IMR-90 (cell line): ENCODE results near the gene PBX4. TPM values are rescaled to one million over a fixed set of nuclear protein-coding genes. Genes with fewer than 3 reads are reported as not detected.

Experiments used
- ATAC-seq: fragments of 200-7000 bp; cut with Tn5 transposase; 2 replicates; pipeline ENCODE4 v1.9.1; 2020; ENCODE audit warnings: low read depth, mild to moderate bottlenecking, moderate library complexity
- BruUV-seq: library from RNA; stranded (reverse); fragments of 400-500 nt; replicated peaks from 2 replicates; lab custom pipeline; 2021; lab: Mats Ljungman, UMichigan
- CTCF ChIA-PET: fragments of 300-600 bp; formaldehyde crosslinking; extraction: SDS; loops from one replicate; lab custom pipeline; 2021; ENCODE audit warnings: antibody characterized with exemption; lab: Yijun Ruan, JAX
- POLR2A ChIA-PET: fragments of 300-600 bp; sonication (Branson Sonifier 250); formaldehyde crosslinking; loops from one replicate; lab custom pipeline; 2022; ENCODE audit warnings: antibody characterized with exemption; ENCODE audit not compliant: unreplicated experiment; lab: Charles Lee
- DNase-seq: peaks from one replicate; pipeline ENCODE4 v3.0.0; 2013
- H2AFZ ChIP-seq: replicated peaks from 2 replicates; pipeline ENCODE3; 2013; ENCODE audit warnings: low read length, mild to moderate bottlenecking; ENCODE audit not compliant: poor library complexity
- H2AK5ac ChIP-seq: 2 replicates; pipeline ENCODE4 v1.6.1; 2013; ENCODE audit warnings: low read depth, low read length, inconsistent platforms
- H2AK9ac ChIP-seq: replicated peaks from 2 replicates; pipeline ENCODE3; 2013; ENCODE audit warnings: mild to moderate bottlenecking, low read depth, low read length, moderate library complexity; ENCODE audit not compliant: poor library complexity
- H2BK120ac ChIP-seq: 2 replicates; pipeline ENCODE4 v1.6.1; 2013; ENCODE audit warnings: low read depth, low read length, inconsistent platforms
- H2BK15ac ChIP-seq: 3 replicates; pipeline ENCODE4 v1.6.1; 2013; ENCODE audit warnings: low read depth, low read length, inconsistent platforms
- H2BK20ac ChIP-seq: 2 replicates; pipeline ENCODE4 v1.6.1; 2013; ENCODE audit warnings: low read depth, mild to moderate bottlenecking, inconsistent platforms, low read length, moderate library complexity
- H2BK5ac ChIP-seq: 2 replicates; pipeline ENCODE4 v1.6.1; 2013; ENCODE audit warnings: mild to moderate bottlenecking, low read depth, low read length, inconsistent platforms; ENCODE audit not compliant: poor library complexity, severe bottlenecking
- H3K14ac ChIP-seq: replicated peaks from 2 replicates; pipeline ENCODE4 v1.6.1; 2013; ENCODE audit warnings: low read depth, low read length, inconsistent platforms
- H3K18ac ChIP-seq: 2 replicates; pipeline ENCODE4 v1.6.1; 2013; ENCODE audit warnings: low read depth, low read length, control low read depth
- H3K23ac ChIP-seq: 2 replicates; pipeline ENCODE4 v1.6.1; 2013; ENCODE audit warnings: low read depth, low read length, inconsistent platforms
- H3K27ac ChIP-seq: 2 replicates; pipeline ENCODE4 v1.5.1; 2013; ENCODE audit warnings: mild to moderate bottlenecking, control low read depth, low read length; ENCODE audit not compliant: insufficient read depth
- H3K27me3 ChIP-seq: 2 replicates; pipeline ENCODE4 v1.6.1; 2013; ENCODE audit warnings: low read length; ENCODE audit not compliant: control insufficient read depth, insufficient read depth
- H3K36me3 ChIP-seq: 2 replicates; pipeline ENCODE4 v1.6.1; 2013; ENCODE audit warnings: low read length, mixed read lengths; ENCODE audit not compliant: control insufficient read depth, insufficient read depth
- H3K4ac ChIP-seq: 2 replicates; pipeline ENCODE4 v1.6.1; 2013; ENCODE audit warnings: low read depth, low read length, inconsistent platforms
- H3K4me1 ChIP-seq: 2 replicates; pipeline ENCODE4 v1.6.1; 2013; ENCODE audit warnings: low read length, mixed read lengths; ENCODE audit not compliant: control insufficient read depth, insufficient read depth
- H3K4me2 ChIP-seq: 2 replicates; pipeline ENCODE4 v1.6.1; 2013; ENCODE audit warnings: low read depth, mild to moderate bottlenecking, control low read depth, low read length, moderate library complexity
- H3K4me3 ChIP-seq: 2 replicates; pipeline ENCODE4 v1.5.1; 2013; ENCODE audit warnings: low read depth, mild to moderate bottlenecking, control low read depth, low read length, moderate library complexity; ENCODE audit not compliant: insufficient read depth
- H3K56ac ChIP-seq: 2 replicates; pipeline ENCODE4 v1.6.1; 2013; ENCODE audit warnings: low read length, inconsistent platforms; ENCODE audit not compliant: insufficient read depth; ENCODE audit errors: extremely low read depth
- H3K79me1 ChIP-seq, 2 experiments: 2 replicates each; pipeline ENCODE4 v1.6.1; 2013; ENCODE audit warnings: low read length in 2 of 2, inconsistent platforms in 1 of 2, low read depth in 1 of 2
- H3K9ac ChIP-seq: 2 replicates; pipeline ENCODE4 v1.6.1; 2013; ENCODE audit warnings: low read depth, low read length, control low read depth
- H3K9me1 ChIP-seq: 2 replicates; pipeline ENCODE4 v1.6.1; 2013; ENCODE audit warnings: low read length, inconsistent platforms; ENCODE audit not compliant: insufficient read depth
- H3K9me3 ChIP-seq: 2 replicates; pipeline ENCODE4 v1.6.1; 2013; ENCODE audit warnings: low read length; ENCODE audit not compliant: control insufficient read depth, insufficient read depth
- H4K20me1 ChIP-seq: 2 replicates; pipeline ENCODE4 v1.6.1; 2013; ENCODE audit warnings: low read length, inconsistent platforms; ENCODE audit not compliant: insufficient read depth
- H4K5ac ChIP-seq: 2 replicates; pipeline ENCODE4 v1.6.1; 2013; ENCODE audit warnings: mild to moderate bottlenecking, low read depth, low read length, control low read depth
- H4K8ac ChIP-seq, 2 experiments: 2 replicates each; pipeline ENCODE4 v1.6.1; 2013; ENCODE audit warnings: low read depth in 2 of 2, low read length in 2 of 2, control low read depth in 1 of 2, inconsistent platforms in 1 of 2
- H4K91ac ChIP-seq: 2 replicates; pipeline ENCODE4 v1.6.1; 2013; ENCODE audit warnings: low read depth, low read length, inconsistent platforms; ENCODE audit not compliant: insufficient read depth
- BHLHE40 ChIP-seq: fragments of 150-350 bp; IDR thresholded peaks from 2 replicates; pipeline ENCODE4 v1.6.1; 2016; ENCODE audit warnings: mild to moderate bottlenecking, low read depth, low read length
- CHD1 ChIP-seq: IDR thresholded peaks from 2 replicates; pipeline ENCODE4 v1.6.1; 2012; ENCODE audit warnings: low read depth, low read length, improper control_type of control experiment
- ELK1 ChIP-seq: fragments of 150-350 bp; IDR thresholded peaks from 2 replicates; pipeline ENCODE4 v1.6.1; 2016; ENCODE audit warnings: low read depth, mild to moderate bottlenecking, low read length, moderate library complexity, borderline replicate concordance
- FOS ChIP-seq: fragments of 150-350 bp; IDR thresholded peaks from 2 replicates; pipeline ENCODE4 v1.6.1; 2016; ENCODE audit warnings: low read depth, low read length
- MAFK ChIP-seq: IDR thresholded peaks from 2 replicates; pipeline ENCODE4 v1.6.1; 2012; ENCODE audit warnings: low read depth, low read length, improper control_type of control experiment
- MAZ ChIP-seq: IDR thresholded peaks from 2 replicates; pipeline ENCODE4 v1.6.1; 2012; ENCODE audit warnings: low read depth, mild to moderate bottlenecking, low read length, improper control_type of control experiment, moderate library complexity, borderline replicate concordance
- MXI1 ChIP-seq: IDR thresholded peaks from 2 replicates; pipeline ENCODE4 v1.6.1; 2012; ENCODE audit warnings: low read depth, mild to moderate bottlenecking, low read length, moderate library complexity, borderline replicate concordance
- NFE2L2 ChIP-seq: fragments of 150-350 bp; IDR thresholded peaks from 2 replicates; pipeline ENCODE4 v1.6.1; 2016; ENCODE audit warnings: low read depth, mild to moderate bottlenecking, low read length
- POLR2A ChIP-seq: IDR thresholded peaks from 2 replicates; pipeline ENCODE4 v1.6.1; 2012; ENCODE audit warnings: mild to moderate bottlenecking, low read depth, low read length
- RAD21 ChIP-seq: IDR thresholded peaks from 2 replicates; pipeline ENCODE4 v1.6.1; 2012; ENCODE audit warnings: low read length, improper control_type of control experiment
- RCOR1 ChIP-seq: IDR thresholded peaks from 2 replicates; pipeline ENCODE4 v1.6.1; 2012; ENCODE audit warnings: mild to moderate bottlenecking, low read length, improper control_type of control experiment; ENCODE audit not compliant: insufficient replicate concordance
- RFX5 ChIP-seq: IDR thresholded peaks from 2 replicates; pipeline ENCODE4 v1.8.0; 2012; ENCODE audit warnings: low read depth, mild to moderate bottlenecking, low read length, moderate library complexity
- SMC3 ChIP-seq: fragments of 150-350 bp; IDR thresholded peaks from 2 replicates; pipeline ENCODE4 v1.6.1; 2016; ENCODE audit warnings: low read depth, mild to moderate bottlenecking, antibody characterized with exemption, low read length, moderate library complexity
- WGBS, 2 experiments: methylation state at CpG; one replicate each; pipeline versions ENCODE4 v1.1.5 to v1.1.7; 2013; ENCODE audit warnings: missing lambda C conversion rate in 2 of 2; ENCODE audit not compliant: insufficient read length in 1 of 2; ENCODE audit errors: extremely low coverage in 2 of 2; 5-methylcytosine and 5-hydroxymethylcytosine counted together
- dilution Hi-C: fragments of 300-500 bp; cut with HindIII; formaldehyde crosslinking; loops from one replicate; pipeline ENCODE4 v1.14.3; 2018; ENCODE audit warnings: low sequenced_read_pairs; ENCODE audit not compliant: unreplicated experiment
- in situ Hi-C: fragments of 300-500 bp; cut with MboI; formaldehyde crosslinking; loops from 3 replicates; pipeline ENCODE4 v1.14.3; 2019; ENCODE audit warnings: low sequenced_read_pairs, inconsistent platforms, mixed read lengths
- intact Hi-C: fragments of 100-400 bp; cut with micrococcal nuclease; formaldehyde crosslinking; loops from 2 replicates; pipeline ENCODE4 v1.10.0; 2022
- polyA plus RNA-seq, 3 experiments: library from polyadenylated mRNA; depleted of rRNA; stranded (reverse); fragments of >200 nt; gene quantifications; 2 replicates each; pipeline ENCODE4 v1.2.3, GENCODE V29; 2012; ENCODE audit warnings: low replicate concordance in 1 of 3
- total RNA-seq: library from RNA; depleted of rRNA; stranded (reverse); fragments of >200 nt; gene quantifications from 2 replicates; pipeline ENCODE4 v1.2.3, GENCODE V29; 2012
- TF ChIP-seq, protein P1 (sequence below): conservative IDR thresholded peaks from 2 replicates; pipeline ENCODE4 v1.5.1; 2012; ENCODE audit warnings: mild to moderate bottlenecking, low read depth, low read length, improper control_type of control experiment

PBX4 gene
- total and polyA plus RNA-seq, 2 of the 4 experiments (the other 2 are of a cell fraction), result 0.90 to 2.9 TPM

DNA sequence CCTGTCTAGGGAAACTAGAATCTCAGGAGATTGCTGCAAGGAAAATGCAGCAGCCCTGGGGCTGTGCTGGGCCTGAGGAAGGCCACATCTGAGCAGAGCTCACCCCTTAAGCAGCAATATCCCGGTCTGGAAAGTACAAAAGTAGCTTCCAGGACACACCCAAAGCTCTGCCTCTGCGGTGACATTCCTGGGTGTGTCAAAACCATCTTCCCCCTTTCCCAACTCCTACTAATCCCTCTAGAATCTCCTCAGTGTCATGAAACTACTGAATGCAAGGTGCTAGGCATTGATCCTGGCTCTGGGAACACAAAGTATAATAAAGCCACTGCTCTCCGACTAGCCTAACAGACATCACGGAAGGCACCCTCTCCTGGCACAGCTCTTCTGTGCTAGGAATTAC lies 5.0 kb downstream of the PBX4 start:
- H3K9me1 ChIP-seq, result peaks cover 10% of the 10 kb centered on the region; the same call in 1 of the 2 replicates
- 100% methylated on average over 2 of the region's 4 CpGs; no CpG with 5 or more reads in 1 of the 2 experiments for whole genome bisulfite sequencing, 2 experiments
- ChIA-PET CTCF (no interaction called here), POLR2A (no interaction called here)
- H3K4me2 ChIP-seq, result no peak overlapping the region
- TF ChIP-seq POLR2A (no peak), MAZ (no peak), CHD1 (no peak), MXI1 (no peak), RCOR1 (no peak), FOS (no peak), MAFK (no peak), SMC3 (no peak), RAD21 (no peak), RFX5 (no peak), ELK1 (no peak), NFE2L2 (no peak), BHLHE40 (no peak)
- TF ChIP-seq, protein P1, sequence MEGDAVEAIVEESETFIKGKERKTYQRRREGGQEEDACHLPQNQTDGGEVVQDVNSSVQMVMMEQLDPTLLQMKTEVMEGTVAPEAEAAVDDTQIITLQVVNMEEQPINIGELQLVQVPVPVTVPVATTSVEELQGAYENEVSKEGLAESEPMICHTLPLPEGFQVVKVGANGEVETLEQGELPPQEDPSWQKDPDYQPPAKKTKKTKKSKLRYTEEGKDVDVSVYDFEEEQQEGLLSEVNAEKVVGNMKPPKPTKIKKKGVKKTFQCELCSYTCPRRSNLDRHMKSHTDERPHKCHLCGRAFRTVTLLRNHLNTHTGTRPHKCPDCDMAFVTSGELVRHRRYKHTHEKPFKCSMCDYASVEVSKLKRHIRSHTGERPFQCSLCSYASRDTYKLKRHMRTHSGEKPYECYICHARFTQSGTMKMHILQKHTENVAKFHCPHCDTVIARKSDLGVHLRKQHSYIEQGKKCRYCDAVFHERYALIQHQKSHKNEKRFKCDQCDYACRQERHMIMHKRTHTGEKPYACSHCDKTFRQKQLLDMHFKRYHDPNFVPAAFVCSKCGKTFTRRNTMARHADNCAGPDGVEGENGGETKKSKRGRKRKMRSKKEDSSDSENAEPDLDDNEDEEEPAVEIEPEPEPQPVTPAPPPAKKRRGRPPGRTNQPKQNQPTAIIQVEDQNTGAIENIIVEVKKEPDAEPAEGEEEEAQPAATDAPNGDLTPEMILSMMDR, result no peak
- no peak overlapping the region for H3K4ac ChIP-seq
- H4K8ac ChIP-seq, result no peak overlapping the region
- ATAC-seq (peak; percentile 31; the same call in 1 of the 2 replicates), DNase-seq (no peak)
- no peaks in the 10 kb centered on the region for H3K27me3 ChIP-seq
- no peaks in the 10 kb centered on the region for H3K36me3 ChIP-seq
- peaks cover 15 to 17% of the 10 kb centered on the region in 2 experiments; a peak in 3 of 4 replicates for H3K79me1 ChIP-seq
- H3K9ac ChIP-seq, result no peak overlapping the region
- no peak overlapping the region for H3K4me3 ChIP-seq
- H3K4me1 ChIP-seq, result peaks cover 8% of the 10 kb centered on the region
- dilution Hi-C loops, result no loop called here
- H3K23ac ChIP-seq, result peak overlapping the region; percentile 43
- no peaks in the 10 kb centered on the region for H3K9me3 ChIP-seq
- no peak overlapping the region for H2BK20ac ChIP-seq
- no peak overlapping the region for H3K56ac ChIP-seq
- no TSS peak for BruUV-seq
- no peak overlapping the region for H2AK9ac ChIP-seq
- peak overlapping the region; percentile 4 for H3K14ac ChIP-seq
- no peak overlapping the region for H2BK5ac ChIP-seq
- no peak overlapping the region; the same call in 2 of the 3 replicates for H2BK15ac ChIP-seq
- H2BK120ac ChIP-seq, result no peak overlapping the region
- no peak overlapping the region for H2AFZ ChIP-seq
- H4K5ac ChIP-seq, result no peak overlapping the region
- no peak overlapping the region for H3K18ac ChIP-seq
- H4K91ac ChIP-seq, result no peak overlapping the region
- no peak overlapping the region for H2AK5ac ChIP-seq
- no peak overlapping the region for H3K27ac ChIP-seq
- H4K20me1 ChIP-seq, result no peaks in the 10 kb centered on the region
- in situ Hi-C loops, result no loop called here
- intact Hi-C loops, result no loop called here
